RWPE2 (cell line): Measurements from ENCODE around the gene UBR4.

Experiments
- ATAC-seq: fragments of 200-7000 bp; cut with Tn5 transposase; 3 replicates; pipeline ENCODE4 v1.9.1; 2021; ENCODE audit warnings: low read depth
- DNase-seq: peaks from one replicate; pipeline ENCODE4 v3.0.0-alpha.2; 2020; ENCODE audit warnings: low spot score
- H3K27ac ChIP-seq: fragments of 450-650 bp; 2 replicates; pipeline ENCODE4 v1.5.1; 2017; ENCODE audit warnings: mild to moderate bottlenecking; ENCODE audit not compliant: poor library complexity, severe bottlenecking
- H3K27me3 ChIP-seq: fragments of 250-450 bp; sonication (Bioruptor Pico); 2 replicates; pipeline ENCODE4 v1.5.1; 2021; ENCODE audit warnings: mild to moderate bottlenecking, moderate library complexity; ENCODE audit not compliant: insufficient read depth, poor library complexity, severe bottlenecking
- H3K36me3 ChIP-seq: fragments of 250-450 bp; sonication (Bioruptor Pico); 2 replicates; pipeline ENCODE4 v1.5.1; 2020; ENCODE audit warnings: low read depth, mild to moderate bottlenecking, moderate library complexity
- H3K4me1 ChIP-seq: fragments of 250-450 bp; sonication (Bioruptor Pico); 2 replicates; pipeline ENCODE4 v1.5.1; 2021; ENCODE audit warnings: mild to moderate bottlenecking, moderate library complexity; ENCODE audit not compliant: insufficient read depth, poor library complexity, severe bottlenecking
- H3K4me3 ChIP-seq: fragments of 250-450 bp; sonication (Bioruptor Pico); 2 replicates; pipeline ENCODE4 v1.5.1; 2021; ENCODE audit warnings: mild to moderate bottlenecking, moderate library complexity; ENCODE audit not compliant: severe bottlenecking
- H3K9me3 ChIP-seq: fragments of 250-450 bp; sonication (Bioruptor Pico); 2 replicates; pipeline ENCODE4 v1.5.1; 2021; ENCODE audit warnings: mild to moderate bottlenecking, moderate library complexity; ENCODE audit not compliant: severe bottlenecking
- CTCF ChIP-seq: fragments of 450-650 bp; IDR thresholded peaks from one replicate; pipeline ENCODE4 v1.5.1; 2017; ENCODE audit warnings: mild to moderate bottlenecking, moderate library complexity; ENCODE audit not compliant: poor library complexity, severe bottlenecking

UBR4 gene

GRCh38 chr1:19078536-19078935 is 131.5 kb downstream of the UBR4 start:
- H3K4me1 ChIP-seq: peaks cover 35% of the 10 kb centered on the region
- no peaks in the 10 kb centered on the region for H3K9me3 ChIP-seq
- no peak overlapping the region for H3K27ac ChIP-seq
- no peak overlapping the region for H3K4me3 ChIP-seq
- peaks cover 91% of the 10 kb centered on the region for H3K36me3 ChIP-seq
- no peak for TF ChIP-seq CTCF
- DNase-seq (no peak), ATAC-seq (no peak)
- no peaks in the 10 kb centered on the region for H3K27me3 ChIP-seq

- Histone ChIP-seq H3K9me3 (no peaks in the 10 kb centered on the region), H3K27me3 (no peaks in the 10 kb centered on the region), H3K27ac (no peak overlapping the region), H3K4me1 (peaks cover 35% of the 10 kb centered on the region), H3K4me3 (no peak overlapping the region), H3K36me3 (peaks cover 82% of the 10 kb centered on the region)
- no peak for TF ChIP-seq CTCF
- DNase-seq (no peak), ATAC-seq (no peak)
Observed at GRCh38 chr1:19076841-19077616, 133.0 kb downstream of the UBR4 start.

GRCh38 chr1:19074902-19075721 is 135.0 kb downstream of the UBR4 start:
- H3K36me3 ChIP-seq: peaks cover 64% of the 10 kb centered on the region

GRCh38 chr1:19074361-19074901 is 135.6 kb downstream of the UBR4 start:
- Histone ChIP-seq H3K9me3 (no peaks in the 10 kb centered on the region), H3K4me3 (no peak overlapping the region), H3K4me1 (peaks cover 28% of the 10 kb centered on the region), H3K27me3 (no peaks in the 10 kb centered on the region), H3K36me3 (peaks cover 57% of the 10 kb centered on the region), H3K27ac (peak overlapping the region; percentile 73)
- ATAC-seq (no peak), DNase-seq (no peak)
- no peak for TF ChIP-seq CTCF

More at GRCh38 chr1:19074902-19075721, 135.0 kb downstream of the UBR4 start:
- peak; percentile 93 for DNase-seq
- TF ChIP-seq CTCF: peak; percentile 27
- H3K27me3 ChIP-seq: no peaks in the 10 kb centered on the region
- H3K9me3 ChIP-seq: no peaks in the 10 kb centered on the region
- no peak overlapping the region for H3K4me3 ChIP-seq
- peaks cover 28% of the 10 kb centered on the region for H3K4me1 ChIP-seq
- H3K27ac ChIP-seq: peak overlapping the region; percentile 73
- ATAC-seq: peak; percentile 93
